MCF 10A (cell line): ENCODE measurements around the gene SLC22A2. TPM values are rescaled to one million over a fixed set of nuclear protein-coding genes. Genes with fewer than 3 reads are reported as not detected.
"Not testable (repeated sequence)": the region's sequence is repeated elsewhere in the genome, so short reads cannot be mapped to it uniquely, and the experiment has no call there.

Source experiments
- BruUV-seq: library from RNA; stranded (reverse); fragments of 400-500 nt; replicated peaks from 2 replicates; lab custom pipeline; 2021; lab: Mats Ljungman, UMichigan
- CTCF ChIA-PET: fragments of 300-600 bp; sonication (Branson Sonifier 250); formaldehyde crosslinking; extraction: SDS; loops from one replicate; lab custom pipeline; 2021; ENCODE audit warnings: antibody characterized with exemption, inconsistent platforms; lab: Yijun Ruan, JAX
- POLR2A ChIA-PET: fragments of 300-600, 350-650 bp; sonication (Branson Sonifier 250); formaldehyde crosslinking; extraction: SDS; loops from one replicate; lab custom pipeline; 2020; ENCODE audit warnings: antibody characterized with exemption, inconsistent platforms; lab: Yijun Ruan, JAX
- DNase-seq: peaks from one replicate; pipeline ENCODE4 v3.0.0-alpha.2; 2018; ENCODE audit not compliant: unreplicated experiment
- H3K27ac Mint-ChIP-seq: one replicate; pipeline ENCODE4 v1.8.0; 2022; ENCODE audit warnings: mild to moderate bottlenecking, low read depth, mixed read lengths; ENCODE audit not compliant: unreplicated experiment
- H3K27me3 Mint-ChIP-seq: one replicate; pipeline ENCODE4 v1.8.0; 2022; ENCODE audit warnings: mixed read lengths; ENCODE audit not compliant: insufficient read depth, unreplicated experiment
- H3K36me3 Mint-ChIP-seq: one replicate; pipeline ENCODE4 v1.8.0; 2022; ENCODE audit warnings: mild to moderate bottlenecking, moderate library complexity, mixed read lengths; ENCODE audit not compliant: insufficient read depth, unreplicated experiment
- H3K4me1 Mint-ChIP-seq: one replicate; pipeline ENCODE4 v1.8.0; 2022; ENCODE audit warnings: mixed read lengths; ENCODE audit not compliant: insufficient read depth, unreplicated experiment
- H3K4me3 Mint-ChIP-seq: one replicate; pipeline ENCODE4 v1.8.0; 2022; ENCODE audit warnings: mild to moderate bottlenecking, moderate library complexity, mixed read lengths; ENCODE audit not compliant: unreplicated experiment
- H3K9me3 Mint-ChIP-seq: one replicate; pipeline ENCODE4 v1.8.0; 2022; ENCODE audit warnings: mixed read lengths; ENCODE audit not compliant: unreplicated experiment
- intact Hi-C: fragments of 100-400 bp; cut with micrococcal nuclease; formaldehyde crosslinking; loops from 2 replicates; pipeline ENCODE4 v1.14.1; 2022
- total RNA-seq: library from RNA; stranded (reverse); gene quantifications from 2 replicates; pipeline ENCODE4 v1.2.3, GENCODE V29; 2022
- TF ChIP-seq, protein P1 (sequence below): fragments of 200-600 bp; IDR thresholded peaks from one replicate; pipeline ENCODE4 v1.8.0; 2022; ENCODE audit warnings: antibody characterized with exemption, mild to moderate bottlenecking; ENCODE audit not compliant: unreplicated experiment

Gene SLC22A2
- total RNA-seq, 1 experiment from 2014 or later = not detected

DNA sequence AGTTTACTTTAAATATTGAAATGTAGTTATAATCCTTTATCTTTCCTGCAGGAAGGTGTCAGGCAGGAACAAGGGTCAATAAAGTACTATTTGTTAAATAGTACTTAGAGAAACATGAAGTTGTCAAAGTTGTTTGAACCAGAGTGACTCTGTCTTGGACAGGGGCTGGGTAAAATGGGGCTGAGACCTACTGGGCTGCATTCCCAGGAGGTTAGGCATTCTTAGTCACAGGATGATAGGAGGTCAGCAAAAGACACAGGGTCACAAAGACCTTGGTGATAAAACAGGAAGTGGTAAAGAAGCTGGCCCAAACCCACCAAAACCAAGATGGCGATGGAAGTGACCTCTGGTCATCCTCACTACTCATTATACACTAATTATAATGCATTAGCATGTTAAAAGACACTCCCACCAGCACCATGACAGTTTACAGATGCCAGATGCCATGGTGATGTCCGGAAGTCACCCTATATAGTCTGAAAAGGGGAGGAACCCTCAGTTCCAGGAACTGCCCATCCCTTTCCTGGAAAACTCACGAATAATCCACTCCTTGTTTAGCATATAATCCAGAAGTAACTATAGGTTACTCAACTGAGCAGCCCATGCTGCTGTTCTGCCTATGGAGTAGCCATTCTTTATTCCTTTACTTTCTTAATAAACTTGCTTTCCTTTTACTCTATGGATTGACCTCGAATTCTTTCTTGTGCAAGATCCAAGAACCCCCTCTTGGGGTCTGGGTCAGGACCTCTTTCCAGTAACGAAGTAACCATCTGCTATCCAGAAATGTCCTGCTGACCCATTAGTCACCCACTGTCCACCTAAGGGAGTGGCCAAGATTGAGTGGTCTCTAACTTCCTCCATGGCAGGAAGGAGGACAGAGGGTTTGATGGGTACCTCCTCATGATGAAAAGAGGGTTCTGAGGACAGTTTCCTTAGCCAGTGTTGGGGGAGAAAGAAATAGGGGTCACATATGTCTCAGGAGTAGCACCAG lies 19.6 kb downstream of the SLC22A2 start:
- DNase-seq = peak; percentile 17
- CTCF ChIA-PET = interaction anchor here (1.3 to 1.4 kb wide), 2 partner anchors 10 to 216 kb away, joined by 3 to 4 read pairs; no protein-coding TSS in a partner anchor
- POLR2A ChIA-PET = no interaction called here
- Mint-ChIP-seq H3K27me3 (no peaks in the 10 kb centered on the region), H3K36me3 (no peaks in the 10 kb centered on the region), H3K4me3 (no peak overlapping the region), H3K9me3 (no peaks in the 10 kb centered on the region), H3K4me1 (peaks cover 17% of the 10 kb centered on the region), H3K27ac (peak overlapping the region; percentile 56)
- intact Hi-C loops = no loop called here
- BruUV-seq = no TSS peak
- TF ChIP-seq, protein P1, sequence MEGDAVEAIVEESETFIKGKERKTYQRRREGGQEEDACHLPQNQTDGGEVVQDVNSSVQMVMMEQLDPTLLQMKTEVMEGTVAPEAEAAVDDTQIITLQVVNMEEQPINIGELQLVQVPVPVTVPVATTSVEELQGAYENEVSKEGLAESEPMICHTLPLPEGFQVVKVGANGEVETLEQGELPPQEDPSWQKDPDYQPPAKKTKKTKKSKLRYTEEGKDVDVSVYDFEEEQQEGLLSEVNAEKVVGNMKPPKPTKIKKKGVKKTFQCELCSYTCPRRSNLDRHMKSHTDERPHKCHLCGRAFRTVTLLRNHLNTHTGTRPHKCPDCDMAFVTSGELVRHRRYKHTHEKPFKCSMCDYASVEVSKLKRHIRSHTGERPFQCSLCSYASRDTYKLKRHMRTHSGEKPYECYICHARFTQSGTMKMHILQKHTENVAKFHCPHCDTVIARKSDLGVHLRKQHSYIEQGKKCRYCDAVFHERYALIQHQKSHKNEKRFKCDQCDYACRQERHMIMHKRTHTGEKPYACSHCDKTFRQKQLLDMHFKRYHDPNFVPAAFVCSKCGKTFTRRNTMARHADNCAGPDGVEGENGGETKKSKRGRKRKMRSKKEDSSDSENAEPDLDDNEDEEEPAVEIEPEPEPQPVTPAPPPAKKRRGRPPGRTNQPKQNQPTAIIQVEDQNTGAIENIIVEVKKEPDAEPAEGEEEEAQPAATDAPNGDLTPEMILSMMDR = no peak

DNA sequence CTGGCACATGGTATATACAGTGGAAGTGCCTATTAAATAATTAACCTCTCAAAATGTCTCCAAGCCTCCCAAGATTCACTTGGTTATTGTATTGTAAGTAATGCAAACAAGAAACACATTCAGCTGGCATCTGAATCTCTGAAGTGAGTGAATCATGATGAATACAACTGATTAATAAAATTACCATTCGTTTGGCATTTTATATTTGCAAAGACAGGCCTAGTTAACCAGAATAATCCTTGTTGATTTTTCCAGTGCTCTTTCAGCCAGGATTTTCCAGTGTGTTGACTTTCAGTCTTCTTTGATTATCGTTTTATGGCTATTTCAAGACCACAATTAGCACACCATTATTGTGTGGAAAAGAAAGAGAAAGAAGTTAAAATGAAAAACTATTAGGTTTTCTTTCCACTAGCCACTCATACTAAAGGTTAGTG lies 20.3 kb downstream of the SLC22A2 start:
- Mint-ChIP-seq H3K27ac (peak overlapping the region; percentile 56), H3K4me3 (no peak overlapping the region), H3K4me1 (peaks cover 17% of the 10 kb centered on the region), H3K9me3 (no peaks in the 10 kb centered on the region), H3K36me3 (no peaks in the 10 kb centered on the region), H3K27me3 (no peaks in the 10 kb centered on the region)
- DNase-seq = no peak
- POLR2A ChIA-PET = no interaction called here
- no TSS peak for BruUV-seq
- TF ChIP-seq, protein P1 = no peak
- CTCF ChIA-PET = no interaction called here
- intact Hi-C loops = no loop called here

- peaks cover 17% of the 10 kb centered on the region for H3K4me1 Mint-ChIP-seq
Measured at GRCh38 chr6:160237597-160238275, 20.9 kb downstream of the SLC22A2 start.

DNA sequence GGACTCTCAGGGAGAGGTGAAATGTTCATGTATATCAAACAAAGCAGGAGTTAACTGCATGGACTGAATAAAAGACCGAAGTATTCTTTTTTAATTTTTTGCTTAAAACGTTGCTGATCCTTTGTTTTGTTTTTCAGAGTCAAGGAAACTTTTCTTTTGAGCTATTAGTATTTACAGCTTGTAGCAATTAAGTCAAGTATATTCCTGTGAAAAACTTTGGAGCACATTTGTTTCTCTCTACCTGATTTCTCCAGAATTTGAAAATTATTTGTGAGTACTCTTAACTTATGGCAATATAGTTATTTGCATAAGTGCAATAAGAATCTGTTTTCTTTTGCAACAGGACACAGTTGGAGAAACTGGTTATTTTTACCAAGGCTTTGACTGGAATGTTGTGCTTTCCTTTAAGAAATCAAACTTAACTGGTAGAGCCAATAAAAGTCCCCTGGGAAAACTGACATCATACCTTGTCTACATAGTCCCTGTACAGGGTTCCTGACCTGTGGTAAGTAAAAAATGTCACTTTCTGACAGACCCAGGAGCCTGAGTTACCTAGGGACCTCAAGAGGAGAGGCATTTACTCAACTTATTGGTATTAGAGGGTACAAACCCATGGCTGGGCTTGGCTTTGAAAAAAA lies 22.3 kb downstream of the SLC22A2 start:
- H3K4me1 Mint-ChIP-seq = peaks cover 17% of the 10 kb centered on the region
- H3K27ac Mint-ChIP-seq, H3K4me3 Mint-ChIP-seq, H3K36me3 Mint-ChIP-seq, BruUV-seq, CTCF ChIA-PET, H3K27me3 Mint-ChIP-seq, H3K9me3 Mint-ChIP-seq, intact Hi-C loops, DNase-seq: not testable (repeated sequence)
- POLR2A ChIA-PET = interaction anchor here (0.6 kb wide), 1 partner anchor 96 kb away, joined by 4 read pairs; no protein-coding TSS in a partner anchor

More at GRCh38 chr6:160237597-160238275, 20.9 kb downstream of the SLC22A2 start:
- H3K36me3 Mint-ChIP-seq, H3K4me3 Mint-ChIP-seq, H3K9me3 Mint-ChIP-seq, DNase-seq, CTCF ChIA-PET, H3K27me3 Mint-ChIP-seq, intact Hi-C loops, POLR2A ChIA-PET, BruUV-seq: not testable (repeated sequence)
- H3K27ac Mint-ChIP-seq = peak overlapping the region; percentile 56

DNA sequence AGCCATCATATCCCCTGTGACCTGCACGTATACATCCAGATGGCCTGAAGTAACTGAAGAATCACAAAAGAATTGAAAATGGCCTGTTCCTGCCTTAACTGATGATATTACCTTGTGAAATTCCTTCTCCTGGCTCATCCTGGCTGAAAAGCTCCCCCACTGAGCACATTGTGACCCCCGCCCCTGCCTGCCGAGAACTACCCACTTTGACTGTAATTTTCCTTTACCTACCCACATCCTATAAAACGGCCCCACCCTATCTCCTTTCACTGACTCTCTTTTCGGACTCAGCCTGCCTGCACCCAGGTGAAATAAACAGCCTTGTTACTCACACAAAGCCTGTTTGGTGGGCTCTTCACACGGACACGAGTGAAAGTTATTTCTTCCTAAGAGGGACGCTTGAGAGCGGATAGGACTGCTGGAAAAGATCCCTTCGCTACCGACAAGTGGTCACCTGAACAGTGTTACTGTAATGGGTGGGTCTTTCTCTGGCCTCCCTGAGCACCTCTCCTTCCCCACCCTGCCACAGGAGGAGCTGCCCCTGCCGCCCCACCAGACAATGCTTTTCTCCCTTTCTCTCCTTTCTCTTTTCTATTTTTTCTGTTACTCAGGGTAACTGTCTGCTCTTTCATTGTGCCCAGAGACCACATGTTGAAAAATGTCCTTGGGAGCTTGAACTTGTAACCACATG lies 24.5 kb downstream of the SLC22A2 start:
- H3K27ac Mint-ChIP-seq, DNase-seq, H3K36me3 Mint-ChIP-seq, H3K4me3 Mint-ChIP-seq, BruUV-seq, H3K27me3 Mint-ChIP-seq, H3K9me3 Mint-ChIP-seq, intact Hi-C loops: not testable (repeated sequence)
- ChIA-PET CTCF (interaction anchor here (0.9 to 1.4 kb wide), 3 partner anchors 13 to 286 kb away, joined by 3 to 6 read pairs (median 5); no protein-coding TSS in a partner anchor), POLR2A (interaction anchor here (0.7 kb wide), 2 partner anchors 12 to 222 kb away, joined by 3 to 4 read pairs; no protein-coding TSS in a partner anchor)
- peaks cover 13% of the 10 kb centered on the region for H3K4me1 Mint-ChIP-seq
